Measurements from ENCODE around the gene TMEM116. TPM values are rescaled to one million over a fixed set of nuclear protein-coding genes. Genes with fewer than 3 reads are reported as not detected.
"Not testable (repeated sequence)": the region's sequence is repeated elsewhere in the genome, so short reads cannot be mapped to it uniquely, and the experiment has no call there.

The TMEM116 gene
- total and polyA plus RNA-seq, 7 donors: 3.0 to 16.6 (median 7.5) TPM

DNA sequence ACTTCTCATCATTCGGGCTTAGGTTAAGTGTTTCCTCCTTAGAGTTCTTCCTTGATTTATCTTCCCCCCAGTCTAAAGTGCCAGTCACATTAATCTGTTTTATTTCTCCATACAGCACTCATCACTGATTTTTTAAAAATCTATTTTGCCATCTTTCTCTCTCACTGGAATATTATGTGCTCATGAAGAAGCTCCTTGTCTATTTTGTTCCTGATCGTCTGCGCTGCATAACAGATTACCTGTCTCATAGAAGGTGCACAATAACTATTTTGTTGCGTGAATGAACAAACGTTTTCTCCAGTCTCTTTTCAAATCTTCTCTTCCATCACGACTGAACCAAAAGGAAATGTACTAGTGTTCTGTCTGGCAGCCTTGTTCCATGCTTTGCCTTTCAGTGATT is 3.0 kb upstream of the TMEM116 start:
- H3K27me3 ChIP-seq: no peaks in the 10 kb centered on the region
- H3K27ac ChIP-seq: no peak overlapping the region
- TF ChIP-seq, protein P1, sequence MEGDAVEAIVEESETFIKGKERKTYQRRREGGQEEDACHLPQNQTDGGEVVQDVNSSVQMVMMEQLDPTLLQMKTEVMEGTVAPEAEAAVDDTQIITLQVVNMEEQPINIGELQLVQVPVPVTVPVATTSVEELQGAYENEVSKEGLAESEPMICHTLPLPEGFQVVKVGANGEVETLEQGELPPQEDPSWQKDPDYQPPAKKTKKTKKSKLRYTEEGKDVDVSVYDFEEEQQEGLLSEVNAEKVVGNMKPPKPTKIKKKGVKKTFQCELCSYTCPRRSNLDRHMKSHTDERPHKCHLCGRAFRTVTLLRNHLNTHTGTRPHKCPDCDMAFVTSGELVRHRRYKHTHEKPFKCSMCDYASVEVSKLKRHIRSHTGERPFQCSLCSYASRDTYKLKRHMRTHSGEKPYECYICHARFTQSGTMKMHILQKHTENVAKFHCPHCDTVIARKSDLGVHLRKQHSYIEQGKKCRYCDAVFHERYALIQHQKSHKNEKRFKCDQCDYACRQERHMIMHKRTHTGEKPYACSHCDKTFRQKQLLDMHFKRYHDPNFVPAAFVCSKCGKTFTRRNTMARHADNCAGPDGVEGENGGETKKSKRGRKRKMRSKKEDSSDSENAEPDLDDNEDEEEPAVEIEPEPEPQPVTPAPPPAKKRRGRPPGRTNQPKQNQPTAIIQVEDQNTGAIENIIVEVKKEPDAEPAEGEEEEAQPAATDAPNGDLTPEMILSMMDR (IDR thresholded peaks at IDR 0.05): no peak
- TF ChIP-seq EP300 (IDR thresholded peaks at IDR 0.05) (no peak), POLR2A (IDR thresholded peaks at IDR 0.05) (no peak), POLR2AphosphoS5 (IDR thresholded peaks at IDR 0.05) (no peak)
- WGBS, 2 donors: 96 to 97% methylated on average over 6 of the region's 6 CpGs
- H3K36me3 ChIP-seq: peaks cover 0 to 51% (median 4%) of the 10 kb centered on the region in 4 donors
- no peak for DNase-seq
- intact Hi-C loops (cut with DNase I): no loop called here
- H3K9me3 ChIP-seq: no peaks in the 10 kb centered on the region
- no peak overlapping the region for H3K4me3 ChIP-seq
- H3K4me1 ChIP-seq: peaks cover 0 to 46% (median 37%) of the 10 kb centered on the region in 4 donors

DNA sequence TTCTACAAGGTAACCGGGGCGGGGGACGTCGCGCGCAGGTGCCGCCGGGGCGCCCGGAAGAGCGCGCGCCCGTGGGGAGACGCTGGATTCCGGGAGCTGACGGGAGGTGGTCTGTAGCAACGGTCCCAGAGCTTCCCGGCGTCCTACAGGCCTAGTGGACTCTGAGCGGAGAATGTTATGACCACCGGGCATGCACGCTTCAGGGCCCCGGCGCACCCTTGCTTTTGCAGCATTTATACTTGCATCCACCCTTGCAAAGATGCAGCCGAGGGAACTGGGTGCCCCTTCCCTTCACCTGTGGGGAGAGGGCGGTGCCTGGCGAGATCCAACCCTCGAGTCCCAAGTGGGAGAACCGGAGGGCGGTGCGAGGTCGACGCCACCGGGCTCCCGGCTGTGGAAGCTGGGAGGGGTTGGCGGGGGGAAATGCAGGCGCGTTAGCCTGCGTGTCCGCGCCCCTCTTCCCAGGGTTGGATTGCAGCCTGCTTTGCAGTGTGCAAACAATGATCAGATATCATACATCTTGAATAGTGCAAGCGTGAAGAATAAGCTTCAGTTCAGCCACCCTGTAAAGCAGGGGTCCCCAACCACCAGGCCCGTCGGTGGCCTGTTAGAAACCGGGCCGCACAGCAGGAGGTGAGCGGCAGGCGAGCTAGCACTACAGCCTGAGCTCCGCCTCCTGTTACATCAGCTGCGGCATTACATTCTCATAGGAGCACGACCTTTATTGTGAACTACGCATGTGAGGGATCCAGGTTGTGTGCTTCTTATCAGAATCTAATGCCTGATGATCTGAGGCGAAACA is 837 bp upstream of the TMEM116 start:
- no peak for TF ChIP-seq EP300 (IDR thresholded peaks at IDR 0.05)
- peak in 1 of 2 donors; percentile 14 for TF ChIP-seq POLR2A (IDR thresholded peaks at IDR 0.05)
- peak in 3 of 4 donors; percentile 50 to 75 (median 58) for TF ChIP-seq POLR2AphosphoS5 (IDR thresholded peaks at IDR 0.05)
- TF ChIP-seq, protein P1 (IDR thresholded peaks at IDR 0.05): peak in 1 of 4 experiments; percentile 36
- WGBS, 2 donors: 2% methylated on average over 54 of the region's 54 CpGs
- H3K4me1 ChIP-seq: peaks cover 0 to 43% (median 34%) of the 10 kb centered on the region in 4 donors
- H3K4me3 ChIP-seq: peak overlapping the region; percentile 83 to 100 (median 95)
- no peaks in the 10 kb centered on the region for H3K27me3 ChIP-seq
- peaks cover 0 to 33% (median 0%) of the 10 kb centered on the region in 4 donors for H3K36me3 ChIP-seq
- intact Hi-C loops (cut with DNase I): loop anchor here (5.0 kb wide), 3 partner anchors 67 to 172 kb away; partner anchors contain the start of genes MAPKAPK5 and TRAFD1
- no peaks in the 10 kb centered on the region for H3K9me3 ChIP-seq
- peak overlapping the region; percentile 92 to 97 (median 96) for H3K27ac ChIP-seq
- peak; percentile 78 for DNase-seq

DNA sequence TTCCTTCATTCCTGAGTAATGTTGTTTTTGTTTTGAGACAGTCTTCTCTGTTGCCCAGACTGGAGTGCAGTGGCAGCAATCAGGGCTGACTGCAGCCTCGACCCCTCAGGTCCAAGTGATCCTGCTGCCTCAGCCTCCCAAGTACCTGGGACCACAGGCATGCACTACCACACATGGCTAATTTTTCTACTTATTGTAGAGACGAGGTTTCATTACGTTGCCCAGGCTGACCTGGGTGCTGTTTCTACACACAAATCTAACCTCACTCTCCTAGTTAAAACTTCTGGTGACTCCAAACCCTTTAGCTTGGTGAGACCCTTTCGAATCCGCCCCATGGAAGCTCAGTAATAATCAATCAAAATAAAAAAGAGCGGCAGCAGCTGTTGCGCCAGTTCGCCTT is 1.3 kb downstream of the TMEM116 start:
- peaks cover 0 to 41% (median 29%) of the 10 kb centered on the region in 4 donors for H3K4me1 ChIP-seq
- H3K27me3 ChIP-seq: no peaks in the 10 kb centered on the region
- H3K36me3 ChIP-seq: peaks cover 0 to 13% (median 0%) of the 10 kb centered on the region in 4 donors
- peak overlapping the region in 2 of 4 donors; percentile 83 to 96 for H3K4me3 ChIP-seq
- TF ChIP-seq, protein P1 (IDR thresholded peaks at IDR 0.05): no peak
- no peak for TF ChIP-seq EP300 (IDR thresholded peaks at IDR 0.05)
- no peak for TF ChIP-seq POLR2A (IDR thresholded peaks at IDR 0.05)
- TF ChIP-seq POLR2AphosphoS5 (IDR thresholded peaks at IDR 0.05): no peak
- no peaks in the 10 kb centered on the region for H3K9me3 ChIP-seq
- WGBS, 2 donors: 90 to 92% methylated on average over 8 of the region's 8 CpGs
- peak overlapping the region in 3 of 4 donors; percentile 95 to 97 (median 96) for H3K27ac ChIP-seq
- intact Hi-C loops (cut with DNase I): loop anchor here (5.0 kb wide), 3 partner anchors 64 to 169 kb away; partner anchors contain the start of genes MAPKAPK5 and TRAFD1
- DNase-seq: no peak

DNA sequence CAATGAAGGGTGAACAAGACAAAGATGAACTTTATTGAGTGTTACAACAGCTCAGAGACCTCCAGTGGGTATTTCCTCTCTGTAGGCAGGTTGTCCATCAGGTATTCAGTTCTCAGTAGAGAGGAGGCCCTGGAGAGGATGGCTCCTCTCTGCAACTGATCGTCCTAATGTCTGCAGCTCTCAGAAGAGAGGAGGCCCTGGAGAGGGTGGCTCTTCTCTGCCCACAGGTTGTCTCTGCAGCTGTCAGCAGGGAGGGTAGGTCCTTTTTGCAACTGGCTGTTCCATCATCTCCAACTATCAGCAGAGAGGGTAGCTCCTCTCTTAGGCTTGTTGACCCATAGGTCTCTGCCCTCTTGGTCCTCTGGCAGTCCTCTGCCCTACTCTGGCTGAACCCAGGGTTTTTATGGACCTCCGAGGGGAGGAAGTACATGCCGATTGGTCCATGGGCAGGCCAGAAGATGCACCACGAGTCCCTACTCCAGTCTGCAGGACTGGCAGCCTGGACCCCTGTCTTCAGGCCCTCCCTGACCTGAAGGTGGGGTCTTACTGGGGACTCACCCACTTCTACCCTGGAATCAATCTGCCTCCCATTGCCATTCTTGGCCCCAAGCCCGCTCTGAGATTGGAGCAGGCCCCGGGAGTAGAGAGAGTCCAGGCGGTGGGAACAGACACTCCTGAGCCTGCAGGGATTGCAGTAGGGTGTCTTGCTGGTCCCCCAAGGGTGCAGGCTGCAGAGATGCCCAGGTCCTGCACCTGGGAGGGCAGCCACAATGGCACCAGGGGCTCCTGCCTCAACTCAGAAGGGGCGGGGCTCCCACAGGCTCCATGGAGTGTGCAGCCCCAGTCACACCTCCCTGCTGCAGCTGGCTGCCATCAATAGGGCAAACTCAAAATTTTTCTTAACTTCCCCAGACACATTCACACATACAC is 2.3 kb downstream of the TMEM116 start:
- Histone ChIP-seq H3K27me3 (no peaks in the 10 kb centered on the region), H3K4me3 (no peak overlapping the region), H3K27ac (no peak overlapping the region), H3K36me3 (peaks cover 0 to 3% (median 0%) of the 10 kb centered on the region in 4 donors), H3K9me3 (no peaks in the 10 kb centered on the region), H3K4me1 (peaks cover 0 to 49% (median 32%) of the 10 kb centered on the region in 4 donors)
- 93 to 94% methylated on average over 8 of the region's 8 CpGs for WGBS, 2 donors
- intact Hi-C loops (cut with DNase I): loop anchor here (5.0 kb wide), 3 partner anchors 63 to 168 kb away; partner anchors contain the start of genes MAPKAPK5 and TRAFD1
- no peak for TF ChIP-seq POLR2A (IDR thresholded peaks at IDR 0.05)
- no peak for TF ChIP-seq POLR2AphosphoS5 (IDR thresholded peaks at IDR 0.05)
- TF ChIP-seq, protein P1 (IDR thresholded peaks at IDR 0.05): no peak
- TF ChIP-seq EP300 (IDR thresholded peaks at IDR 0.05): no peak
- DNase-seq: no peak

DNA sequence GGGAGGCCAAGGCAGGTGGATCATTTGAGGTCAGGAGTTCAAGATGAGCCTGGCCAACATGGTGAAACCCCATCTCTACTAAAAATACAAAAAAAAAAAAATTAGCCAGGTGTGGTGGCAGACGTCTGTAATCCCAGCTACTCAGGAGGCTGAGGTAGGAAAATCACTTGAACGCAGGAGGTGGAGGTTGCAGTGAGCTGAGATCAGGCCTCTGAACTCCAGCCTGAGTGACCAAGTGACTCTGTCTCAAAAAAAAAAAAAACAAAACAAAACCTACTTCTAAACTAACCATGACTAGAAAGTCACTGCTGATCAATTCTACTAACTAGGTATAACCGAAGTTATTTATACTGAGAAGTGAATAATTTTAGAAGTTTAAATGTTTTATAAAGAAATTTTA is 3.4 kb downstream of the TMEM116 start:
- WGBS, 2 donors: 64 to 77% methylated on average over 3 of the region's 3 CpGs
- H3K4me1 ChIP-seq: peaks cover 0 to 38% (median 24%) of the 10 kb centered on the region in 4 donors
- H3K27me3 ChIP-seq; H3K36me3 ChIP-seq; intact Hi-C loops (cut with DNase I); H3K9me3 ChIP-seq; H3K4me3 ChIP-seq; H3K27ac ChIP-seq; DNase-seq: not testable (repeated sequence)

All from sigmoid colon (tissue), 7 donors.